Mammary epithelial cell (primary cell): ENCODE results near the gene FAT1.
A peak's percentile ranks its signal among the peaks of the same experiment; 100 is the strongest.

Experiments
- EZH2 ChIP-seq: IDR thresholded peaks from 2 replicates; pipeline ENCODE4 v1.6.1; 2012; ENCODE audit warnings: low read length, inconsistent platforms, borderline replicate concordance
- TF ChIP-seq, protein P1 (sequence below), 2 donors: IDR thresholded peaks in 1 of 2; conservative IDR thresholded peaks in 1 of 2; 2 replicates each; pipeline ENCODE4 v1.5.1; 2011 to 2012; ENCODE audit warnings: inconsistent platforms in 2 of 2, low read length in 2 of 2, mild to moderate bottlenecking in 2 of 2, control low read depth in 1 of 2, low read depth in 1 of 2; ENCODE audit not compliant: insufficient read depth in 1 of 2; ENCODE audit errors: extremely low read depth in 1 of 2

DNA sequence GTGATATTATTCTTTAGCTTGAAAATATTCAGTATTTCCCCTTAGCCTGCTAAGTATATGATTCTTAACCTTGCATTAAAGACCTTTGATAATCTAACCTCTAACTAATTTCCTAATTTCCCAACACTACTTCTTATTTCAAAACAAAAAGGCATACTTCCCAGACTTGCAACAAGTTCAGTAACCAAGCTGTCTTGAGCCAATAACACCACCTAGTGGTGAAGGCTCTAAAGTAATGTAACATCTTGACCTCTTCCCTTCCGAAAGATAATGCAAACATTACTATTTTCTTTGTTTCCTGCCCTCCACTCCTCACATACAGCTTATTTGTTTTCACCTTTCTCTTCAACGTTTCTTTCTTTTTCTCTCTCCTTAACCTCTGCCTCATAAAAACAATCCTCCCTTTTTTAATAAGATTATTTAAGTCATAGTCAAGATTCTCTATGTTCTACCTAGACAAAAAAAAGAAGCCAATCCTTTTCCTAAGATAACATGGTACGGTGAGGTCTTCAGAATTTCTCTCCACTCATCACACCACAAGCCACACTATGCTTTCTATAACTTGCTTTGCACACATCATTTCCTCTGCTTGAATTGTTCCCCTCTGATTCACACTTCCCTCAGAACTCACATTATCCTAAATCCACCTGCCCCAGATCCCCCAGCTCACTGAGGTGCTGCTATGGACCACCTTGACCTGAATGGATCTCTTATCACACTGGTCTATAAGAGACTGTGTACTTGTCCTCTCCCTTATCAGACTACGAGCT is 3.5 kb downstream of the FAT1 start:
- TF ChIP-seq, protein P1, sequence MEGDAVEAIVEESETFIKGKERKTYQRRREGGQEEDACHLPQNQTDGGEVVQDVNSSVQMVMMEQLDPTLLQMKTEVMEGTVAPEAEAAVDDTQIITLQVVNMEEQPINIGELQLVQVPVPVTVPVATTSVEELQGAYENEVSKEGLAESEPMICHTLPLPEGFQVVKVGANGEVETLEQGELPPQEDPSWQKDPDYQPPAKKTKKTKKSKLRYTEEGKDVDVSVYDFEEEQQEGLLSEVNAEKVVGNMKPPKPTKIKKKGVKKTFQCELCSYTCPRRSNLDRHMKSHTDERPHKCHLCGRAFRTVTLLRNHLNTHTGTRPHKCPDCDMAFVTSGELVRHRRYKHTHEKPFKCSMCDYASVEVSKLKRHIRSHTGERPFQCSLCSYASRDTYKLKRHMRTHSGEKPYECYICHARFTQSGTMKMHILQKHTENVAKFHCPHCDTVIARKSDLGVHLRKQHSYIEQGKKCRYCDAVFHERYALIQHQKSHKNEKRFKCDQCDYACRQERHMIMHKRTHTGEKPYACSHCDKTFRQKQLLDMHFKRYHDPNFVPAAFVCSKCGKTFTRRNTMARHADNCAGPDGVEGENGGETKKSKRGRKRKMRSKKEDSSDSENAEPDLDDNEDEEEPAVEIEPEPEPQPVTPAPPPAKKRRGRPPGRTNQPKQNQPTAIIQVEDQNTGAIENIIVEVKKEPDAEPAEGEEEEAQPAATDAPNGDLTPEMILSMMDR (conservative IDR thresholded peaks at IDR 0.05 in 1 of 2, IDR thresholded peaks at IDR 0.05 in 1 of 2; ENCODE audit: extremely low read depth in 1 of 2, insufficient read depth in 1 of 2, low read depth in 1 of 2, low read length in 2 of 2), result peak; percentile 55 to 59
- no peak for TF ChIP-seq EZH2
